Fibroblast of lung (primary cell): ENCODE results near the gene LMAN2. TPM values are rescaled to one million over a fixed set of nuclear protein-coding genes. Genes with fewer than 3 reads are reported as not detected.
"Not testable (repeated sequence)": the region's sequence is repeated elsewhere in the genome, so short reads cannot be mapped to it uniquely, and the experiment has no call there.

Experiments used
- DNase-seq, 2 donors: peaks; one replicate each; pipeline versions ENCODE4 v3.0.0 to v3.0.0-alpha.2; 2010; ENCODE audit warnings: low read depth in 2 of 2
- H2AFZ ChIP-seq: 2 replicates; pipeline ENCODE4 v1.5.1; 2012; ENCODE audit warnings: low read length, control low read depth, inconsistent platforms
- H3K27ac ChIP-seq: 2 replicates; pipeline ENCODE4 v1.5.1; 2011; ENCODE audit warnings: low read length, control low read depth; ENCODE audit not compliant: insufficient read depth
- H3K27me3 ChIP-seq: 2 replicates; pipeline ENCODE4 v1.5.1; 2011; ENCODE audit warnings: mild to moderate bottlenecking, low read length; ENCODE audit not compliant: control insufficient read depth, insufficient read depth
- H3K36me3 ChIP-seq: 2 replicates; pipeline ENCODE4 v1.5.1; 2011; ENCODE audit warnings: low read length; ENCODE audit not compliant: control insufficient read depth, insufficient read depth
- H3K4me1 ChIP-seq: 2 replicates; pipeline ENCODE4 v1.5.1; 2011; ENCODE audit warnings: low read length; ENCODE audit not compliant: control insufficient read depth, insufficient read depth; ENCODE audit errors: extremely low read depth
- H3K4me2 ChIP-seq: 2 replicates; pipeline ENCODE4 v1.5.1; 2011; ENCODE audit warnings: low read length, control low read depth; ENCODE audit not compliant: insufficient read depth; ENCODE audit errors: extremely low read depth
- H3K4me3 ChIP-seq, 4 experiments: fragments of 200-600 bp in 1 of 4; sonication (generic) in 1 of 4; replicated peaks in 1 of 4; 2 replicates each; pipeline ENCODE4 v1.5.1; 2011 to 2016; ENCODE audit warnings: low read length in 4 of 4, low read depth in 3 of 4, mild to moderate bottlenecking in 3 of 4, control low read depth in 2 of 4, inconsistent platforms in 1 of 4, mixed read lengths in 1 of 4; ENCODE audit not compliant: insufficient read depth in 1 of 4; ENCODE audit errors: control extremely low read depth in 1 of 4
- H3K79me2 ChIP-seq: 2 replicates; pipeline ENCODE4 v1.5.1; 2012; ENCODE audit warnings: mild to moderate bottlenecking, low read length, inconsistent platforms; ENCODE audit not compliant: control insufficient read depth, insufficient read depth
- H3K9ac ChIP-seq: 2 replicates; pipeline ENCODE4 v1.5.1; 2011; ENCODE audit warnings: mild to moderate bottlenecking, low read length, control low read depth; ENCODE audit not compliant: insufficient read depth
- H3K9me3 ChIP-seq: 2 replicates; pipeline ENCODE4 v1.5.1; 2012; ENCODE audit warnings: low read depth, low read length; ENCODE audit not compliant: control insufficient read depth, insufficient read depth
- H4K20me1 ChIP-seq: 2 replicates; pipeline ENCODE4 v1.5.1; 2011; ENCODE audit warnings: low read length; ENCODE audit not compliant: control insufficient read depth, insufficient read depth; ENCODE audit errors: extremely low read depth
- CTCF ChIP-seq, 2 donors: IDR thresholded peaks in 1 of 2; conservative IDR thresholded peaks in 1 of 2; 1 replicate in 1 of 2; 2 replicates in 1 of 2; pipeline ENCODE4 v1.5.1; 2011 to 2012; ENCODE audit warnings: low read length in 2 of 2, control low read depth in 1 of 2, inconsistent platforms in 1 of 2, low read depth in 1 of 2, mild to moderate bottlenecking in 1 of 2
- EZH2 ChIP-seq: IDR thresholded peaks from 2 replicates; pipeline ENCODE4 v1.5.1; 2012; ENCODE audit warnings: low read length, control low read depth, mild to moderate bottlenecking; ENCODE audit errors: missing control alignments
- polyA plus RNA-seq, 2 donors: library from polyadenylated mRNA; depleted of rRNA in 1 of 2; stranded (reverse) in 1 of 2; unstranded in 1 of 2; fragments of >200 nt; gene quantifications; 2 replicates each; pipeline ENCODE4 v1.2.1, GENCODE V29; 2011 to 2012; ENCODE audit warnings: missing spikeins in 1 of 2
- total RNA-seq: library from RNA; depleted of rRNA; stranded (reverse); fragments of >200 nt; gene quantifications from 2 replicates; pipeline ENCODE4 v1.2.1, GENCODE V29; 2014

LMAN2 gene
- total and polyA plus RNA-seq, 2 donors (not counting 1 experiment from before 2014, with no cell fraction given), result 145 to 396 TPM

- Histone ChIP-seq H3K27ac (no peak overlapping the region), H3K4me3 (no peak overlapping the region), H3K79me2 (no peaks in the 10 kb centered on the region), H3K36me3 (no peaks in the 10 kb centered on the region), H3K4me2 (no peak overlapping the region), H3K9me3 (no peaks in the 10 kb centered on the region), H3K27me3 (peaks cover 17% of the 10 kb centered on the region), H2AFZ (no peak overlapping the region), H3K9ac (no peak overlapping the region), H4K20me1 (no peaks in the 10 kb centered on the region), H3K4me1 (peaks cover 5% of the 10 kb centered on the region)
- TF ChIP-seq CTCF (conservative IDR thresholded peaks at IDR 0.05 in 1 of 2, IDR thresholded peaks at IDR 0.05 in 1 of 2; ENCODE audit: low read depth in 1 of 2, low read length in 2 of 2) (no peak), EZH2 (no peak)
- DNase-seq, result no peak
Measured at GRCh38 chr5:177362292-177362609, 10.8 kb upstream of the LMAN2 start.

GRCh38 chr5:177361418-177362291 is 10.2 kb upstream of the LMAN2 start:
- no peak overlapping the region for H3K9ac ChIP-seq
- TF ChIP-seq EZH2 (no peak), CTCF (conservative IDR thresholded peaks at IDR 0.05 in 1 of 2, IDR thresholded peaks at IDR 0.05 in 1 of 2; ENCODE audit: low read depth in 1 of 2, low read length in 2 of 2) (no peak)
- no peak for DNase-seq
- H4K20me1 ChIP-seq, result no peaks in the 10 kb centered on the region
- H3K9me3 ChIP-seq, result no peaks in the 10 kb centered on the region
- no peak overlapping the region for H2AFZ ChIP-seq
- H3K27me3 ChIP-seq, result peaks cover 17% of the 10 kb centered on the region
- H3K36me3 ChIP-seq, result no peaks in the 10 kb centered on the region
- no peak overlapping the region for H3K4me2 ChIP-seq
- no peak overlapping the region for H3K27ac ChIP-seq
- H3K79me2 ChIP-seq, result no peaks in the 10 kb centered on the region
- peaks cover 5% of the 10 kb centered on the region for H3K4me1 ChIP-seq
- no peak overlapping the region for H3K4me3 ChIP-seq

- H3K79me2 ChIP-seq, H2AFZ ChIP-seq, H3K9me3 ChIP-seq, H3K9ac ChIP-seq, H3K27ac ChIP-seq, H3K4me3 ChIP-seq, H4K20me1 ChIP-seq, H3K4me2 ChIP-seq, H3K36me3 ChIP-seq, H3K4me1 ChIP-seq, DNase-seq: not testable (repeated sequence)
- peaks cover 17% of the 10 kb centered on the region for H3K27me3 ChIP-seq
Measured at GRCh38 chr5:177360740-177361139, 9.3 kb upstream of the LMAN2 start.
